ENCODE data around the gene PVALB.

Gene PVALB

GRCh38 chr22:36787204-36787988 is 29.4 kb downstream of the PVALB start:
- no peak for DNase-seq
- intact Hi-C loops (cut with DNase I) = loop anchor here (10.0 kb wide), 1 partner anchor 67 kb away; no protein-coding TSS in a partner anchor

- intact Hi-C loops (cut with DNase I) = loop anchor here (5.0 to 10.0 kb wide), 2 partner anchors 71 to 194 kb away; no protein-coding TSS in a partner anchor
- no peak for DNase-seq
Measured at GRCh38 chr22:36783743-36784142, 33.1 kb downstream of the PVALB start.

- peak; percentile 57 to 93 (median 82) for DNase-seq
- intact Hi-C loops (cut with DNase I) = loop anchor here (5.0 to 10.0 kb wide), 2 partner anchors 73 to 195 kb away; no protein-coding TSS in a partner anchor
Measured at GRCh38 chr22:36781656-36782627, 34.9 kb downstream of the PVALB start.

GRCh38 chr22:36778020-36778419 is 38.8 kb downstream of the PVALB start:
- no peak for DNase-seq
- intact Hi-C loops (cut with DNase I) = loop anchor here (10.0 kb wide), 1 partner anchor 417 kb away; no protein-coding TSS in a partner anchor

GRCh38 chr22:36776722-36777121 is 40.1 kb downstream of the PVALB start:
- intact Hi-C loops (cut with DNase I) = loop anchor here (10.0 kb wide), 1 partner anchor 418 kb away; no protein-coding TSS in a partner anchor
- DNase-seq = peak in 4 of 42 donors; percentile 12 to 30 (median 25)

- peak; percentile 95 to 100 (median 100) for DNase-seq
- intact Hi-C loops (cut with DNase I) = loop anchor here (10.0 kb wide), 1 partner anchor 419 kb away; no protein-coding TSS in a partner anchor
Measured at GRCh38 chr22:36775964-36776669, 40.7 kb downstream of the PVALB start, which contains the start of gene IFT27. Gene IFT27, minus strand, starts transcription at chr22:36776119. Its CDS starts 412 bp downstream, at chr22:36775707.

- peak; percentile 27 to 85 (median 60) for DNase-seq
- intact Hi-C loops (cut with DNase I) = loop anchor here (10.0 kb wide), 1 partner anchor 419 kb away; no protein-coding TSS in a partner anchor
Measured at GRCh38 chr22:36775586-36775963, 41.3 kb downstream of the PVALB start.

- intact Hi-C loops (cut with DNase I) = loop anchor here (10.0 kb wide), 1 partner anchor 421 kb away; no protein-coding TSS in a partner anchor
- DNase-seq = peak in 16 of 42 donors; percentile 34 to 71 (median 44)
Measured at GRCh38 chr22:36773935-36774334, 42.9 kb downstream of the PVALB start.

GRCh38 chr22:36772451-36772850 is 44.4 kb downstream of the PVALB start:
- intact Hi-C loops (cut with DNase I) = loop anchor here (10.0 kb wide), 1 partner anchor 422 kb away; no protein-coding TSS in a partner anchor
- DNase-seq = peak in 3 of 42 donors; percentile 2 to 25 (median 5)

GRCh38 chr22:36771356-36772063 is 45.3 kb downstream of the PVALB start:
- intact Hi-C loops (cut with DNase I) = loop anchor here (10.0 kb wide), 1 partner anchor 423 kb away; no protein-coding TSS in a partner anchor
- DNase-seq = peak in 3 of 42 donors; percentile 4 to 15 (median 10)

GRCh38 chr22:36770513-36771231 is 46.2 kb downstream of the PVALB start:
- peak in 3 of 42 donors; percentile 5 to 32 (median 11) for DNase-seq
- intact Hi-C loops (cut with DNase I) = loop anchor here (10.0 kb wide), 1 partner anchor 424 kb away; no protein-coding TSS in a partner anchor

GRCh38 chr22:36769541-36770512 is 47.0 kb downstream of the PVALB start:
- peak in 3 of 42 donors; percentile 5 to 37 (median 6) for DNase-seq
- intact Hi-C loops (cut with DNase I) = loop anchor here (10.0 kb wide), 2 partner anchors 225 to 425 kb away; no protein-coding TSS in a partner anchor

GRCh38 chr22:36768616-36769015 is 48.2 kb downstream of the PVALB start:
- DNase-seq = peak in 3 of 42 donors; percentile 7 to 36 (median 8)
- intact Hi-C loops (cut with DNase I) = loop anchor here (10.0 kb wide), 1 partner anchor 224 kb away; no protein-coding TSS in a partner anchor

- DNase-seq = peak in 3 of 42 donors; percentile 2 to 23 (median 4)
- intact Hi-C loops (cut with DNase I) = loop anchor here (10.0 kb wide), 1 partner anchor 223 kb away; no protein-coding TSS in a partner anchor
Measured at GRCh38 chr22:36768141-36768540, 48.7 kb downstream of the PVALB start.

All from head of caudate nucleus (tissue), 42 donors.